Trophoblast cell (in vitro differentiated cells and primary cell): ENCODE results near the gene ZNF576.
A peak's percentile ranks its signal among the peaks of the same experiment; 100 is the strongest.

ENCODE experiments used
- DNase-seq, 2 donors: peaks; one replicate each; pipeline ENCODE4 v3.0.0-alpha.2; 2016
- H2AFZ ChIP-seq: 2 replicates; pipeline ENCODE4 v1.6.1; 2013; ENCODE audit warnings: low read length, moderate library complexity, mild to moderate bottlenecking; ENCODE audit not compliant: insufficient read depth, poor library complexity
- H2AK5ac ChIP-seq: 2 replicates; pipeline ENCODE4 v1.6.1; 2013; ENCODE audit warnings: mild to moderate bottlenecking, low read length
- H2BK120ac ChIP-seq: 2 replicates; pipeline ENCODE4 v1.6.1; 2013; ENCODE audit warnings: low read length, mild to moderate bottlenecking, moderate library complexity; ENCODE audit not compliant: insufficient read depth, poor library complexity
- H2BK12ac ChIP-seq: 2 replicates; pipeline ENCODE4 v1.6.1; 2013; ENCODE audit warnings: mild to moderate bottlenecking, low read length, moderate library complexity
- H2BK5ac ChIP-seq: 2 replicates; pipeline ENCODE4 v1.6.1; 2013; ENCODE audit warnings: low read length, low read depth, moderate library complexity, mild to moderate bottlenecking; ENCODE audit not compliant: poor library complexity
- H3K14ac ChIP-seq: 2 replicates; pipeline ENCODE4 v1.6.1; 2013; ENCODE audit warnings: mild to moderate bottlenecking, low read length
- H3K18ac ChIP-seq: 2 replicates; pipeline ENCODE4 v1.6.1; 2013; ENCODE audit warnings: mild to moderate bottlenecking, low read length
- H3K23ac ChIP-seq: 2 replicates; pipeline ENCODE4 v1.6.1; 2013; ENCODE audit warnings: low read length
- H3K27ac ChIP-seq: 2 replicates; pipeline ENCODE4 v1.5.1; 2013; ENCODE audit warnings: low read depth, mild to moderate bottlenecking, inconsistent platforms, low read length, moderate library complexity
- H3K27me3 ChIP-seq: 2 replicates; pipeline ENCODE4 v1.6.1; 2013; ENCODE audit warnings: inconsistent platforms, mild to moderate bottlenecking, low read length, moderate library complexity; ENCODE audit not compliant: insufficient read depth
- H3K36me3 ChIP-seq, 2 experiments: 1 replicate in 1 of 2; 2 replicates in 1 of 2; pipeline ENCODE4 v1.6.1; 2013; ENCODE audit warnings: low read length in 2 of 2, mild to moderate bottlenecking in 2 of 2, moderate library complexity in 1 of 2; ENCODE audit not compliant: insufficient read depth in 2 of 2, control insufficient read depth in 1 of 2
- H3K4ac ChIP-seq: 2 replicates; pipeline ENCODE4 v1.6.1; 2013; ENCODE audit warnings: low read depth, mild to moderate bottlenecking, low read length, moderate library complexity
- H3K4me1 ChIP-seq, 2 experiments: 1 replicate in 1 of 2; 2 replicates in 1 of 2; pipeline ENCODE4 v1.6.1; 2013; ENCODE audit warnings: low read length in 2 of 2, mild to moderate bottlenecking in 2 of 2, moderate library complexity in 1 of 2; ENCODE audit not compliant: insufficient read depth in 2 of 2, control insufficient read depth in 1 of 2
- H3K4me2 ChIP-seq: 2 replicates; pipeline ENCODE4 v1.6.1; 2013; ENCODE audit warnings: inconsistent platforms, mild to moderate bottlenecking, low read length, moderate library complexity
- H3K4me3 ChIP-seq: 2 replicates; pipeline ENCODE4 v1.5.1; 2013; ENCODE audit warnings: mild to moderate bottlenecking, low read depth, low read length, inconsistent platforms
- H3K79me1 ChIP-seq: one replicate; pipeline ENCODE4 v1.6.1; 2013; ENCODE audit warnings: low read length
- H3K79me2 ChIP-seq: 2 replicates; pipeline ENCODE4 v1.6.1; 2013; ENCODE audit warnings: low read length, mild to moderate bottlenecking; ENCODE audit not compliant: control insufficient read depth, insufficient read depth, poor library complexity
- H3K9ac ChIP-seq: 2 replicates; pipeline ENCODE4 v1.6.1; 2013; ENCODE audit warnings: mild to moderate bottlenecking, low read length
- H3K9me3 ChIP-seq: 2 replicates; pipeline ENCODE4 v1.6.1; 2013; ENCODE audit warnings: low read depth, mild to moderate bottlenecking, control low read depth, inconsistent platforms, low read length; ENCODE audit not compliant: insufficient read depth
- H4K12ac ChIP-seq: 2 replicates; pipeline ENCODE4 v1.6.1; 2013; ENCODE audit warnings: low read depth, mild to moderate bottlenecking, low read length, moderate library complexity
- H4K8ac ChIP-seq: 2 replicates; pipeline ENCODE4 v1.6.1; 2013; ENCODE audit warnings: low read depth, mild to moderate bottlenecking, low read length, moderate library complexity
- H4K91ac ChIP-seq: one replicate; pipeline ENCODE4 v1.6.1; 2013; ENCODE audit warnings: low read depth, mild to moderate bottlenecking, low read length, moderate library complexity
- WGBS: extraction: QIAGEN DNeasy Blood & Tissue Kit; methylation state at CpG from one replicate; pipeline ENCODE4 v1.1.7; 2013; ENCODE audit warnings: missing lambda C conversion rate; ENCODE audit not compliant: insufficient read length, insufficient coverage; ENCODE audit errors: extremely low coverage; 5-methylcytosine and 5-hydroxymethylcytosine counted together

Gene ZNF576

DNA sequence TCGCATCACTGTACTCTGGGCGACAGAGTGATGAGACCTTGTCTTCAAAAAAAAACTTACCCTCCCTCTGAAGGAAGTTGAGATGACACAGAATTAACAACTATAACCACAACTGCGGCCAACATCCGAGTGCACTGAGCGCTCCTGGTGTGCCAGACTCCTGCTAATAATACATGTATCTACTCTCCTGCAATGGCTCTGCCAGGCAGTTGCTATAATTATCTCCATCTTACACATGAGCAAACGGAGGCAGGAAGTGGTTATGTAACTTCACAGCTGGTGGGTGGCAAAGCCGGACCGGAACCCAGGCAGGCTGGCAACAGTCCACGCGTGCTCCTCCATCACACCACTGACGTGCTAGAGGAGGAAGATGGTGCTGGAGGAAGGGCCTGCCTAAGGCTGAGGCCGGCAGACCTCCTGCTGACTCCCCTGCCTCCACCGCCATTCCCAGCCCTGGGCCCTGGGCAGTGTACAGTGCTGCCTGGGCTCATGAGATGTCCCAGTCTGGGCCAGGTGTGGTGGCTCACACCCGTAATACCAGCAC lies 33.6 kb upstream of the ZNF576 start:
- no peaks in the 10 kb centered on the region for H3K27me3 ChIP-seq
- no peak overlapping the region for H3K4me2 ChIP-seq
- no peak overlapping the region for H2BK12ac ChIP-seq
- no peaks in the 10 kb centered on the region for H3K79me2 ChIP-seq
- H3K27ac ChIP-seq, result no peak overlapping the region
- H3K4me1 ChIP-seq, result no peaks in the 10 kb centered on the region
- no CpG with 5 or more reads among the region's 14 CpGs for WGBS
- no peak overlapping the region for H4K12ac ChIP-seq
- H3K36me3 ChIP-seq, result peaks cover 25 to 32% of the 10 kb centered on the region in 2 experiments
- H3K9me3 ChIP-seq, result no peaks in the 10 kb centered on the region
- H3K4ac ChIP-seq, result no peak overlapping the region
- no peak overlapping the region for H2BK120ac ChIP-seq
- no peak overlapping the region for H3K4me3 ChIP-seq
- no peak overlapping the region for H3K14ac ChIP-seq
- H4K8ac ChIP-seq, result no peak overlapping the region
- DNase-seq, result peak; percentile 44 to 54
- no peak overlapping the region for H2AFZ ChIP-seq
- no peak overlapping the region for H3K18ac ChIP-seq
- no peak overlapping the region for H2BK5ac ChIP-seq
- H2AK5ac ChIP-seq, result no peak overlapping the region
- no peak overlapping the region for H4K91ac ChIP-seq
- H3K23ac ChIP-seq, result no peak overlapping the region
- H3K9ac ChIP-seq, result no peak overlapping the region
- no peaks in the 10 kb centered on the region for H3K79me1 ChIP-seq

- WGBS, result no CpG with 5 or more reads among the region's 10 CpGs
Observed at GRCh38 chr19:43563816-43564457, 32.5 kb upstream of the ZNF576 start.

GRCh38 chr19:43564800-43565199 lies 31.6 kb upstream of the ZNF576 start:
- H2AFZ ChIP-seq, result no peak overlapping the region
- H4K8ac ChIP-seq, result no peak overlapping the region
- DNase-seq, result peak in 1 of 2 donors; percentile 34
- H3K4ac ChIP-seq, result no peak overlapping the region
- no peak overlapping the region for H3K4me3 ChIP-seq
- H3K4me2 ChIP-seq, result no peak overlapping the region
- no peaks in the 10 kb centered on the region for H3K4me1 ChIP-seq
- peaks cover 21 to 30% of the 10 kb centered on the region in 2 experiments for H3K36me3 ChIP-seq
- H3K18ac ChIP-seq, result no peak overlapping the region
- no peaks in the 10 kb centered on the region for H3K79me2 ChIP-seq
- no peak overlapping the region for H4K12ac ChIP-seq
- no peak overlapping the region for H4K91ac ChIP-seq
- H2BK5ac ChIP-seq, result no peak overlapping the region
- no CpG with 5 or more reads among the region's 9 CpGs for WGBS
- no peaks in the 10 kb centered on the region for H3K9me3 ChIP-seq
- no peaks in the 10 kb centered on the region for H3K27me3 ChIP-seq
- no peak overlapping the region for H2BK12ac ChIP-seq
- H3K14ac ChIP-seq, result no peak overlapping the region
- H2AK5ac ChIP-seq, result no peak overlapping the region
- no peaks in the 10 kb centered on the region for H3K79me1 ChIP-seq
- H3K27ac ChIP-seq, result no peak overlapping the region
- H3K9ac ChIP-seq, result no peak overlapping the region
- no peak overlapping the region for H3K23ac ChIP-seq
- no peak overlapping the region for H2BK120ac ChIP-seq

More at GRCh38 chr19:43563816-43564457, 32.5 kb upstream of the ZNF576 start:
- no peak for DNase-seq
- Histone ChIP-seq H3K23ac (no peak overlapping the region), H3K36me3 (peaks cover 22 to 30% of the 10 kb centered on the region in 2 experiments), H4K91ac (no peak overlapping the region), H4K12ac (no peak overlapping the region), H3K79me1 (no peaks in the 10 kb centered on the region), H2AK5ac (no peak overlapping the region), H3K79me2 (no peaks in the 10 kb centered on the region), H3K9me3 (no peaks in the 10 kb centered on the region), H3K4me1 (no peaks in the 10 kb centered on the region), H3K27me3 (no peaks in the 10 kb centered on the region), H3K4ac (no peak overlapping the region), H3K9ac (no peak overlapping the region), H2BK5ac (no peak overlapping the region), H2BK12ac (no peak overlapping the region), H3K27ac (no peak overlapping the region), H3K4me2 (no peak overlapping the region), H3K18ac (no peak overlapping the region), H2AFZ (no peak overlapping the region), H4K8ac (no peak overlapping the region), H3K14ac (no peak overlapping the region), H3K4me3 (no peak overlapping the region), H2BK120ac (no peak overlapping the region)

- Histone ChIP-seq H2BK120ac (no peak overlapping the region), H3K14ac (no peak overlapping the region), H3K18ac (no peak overlapping the region), H2AFZ (no peak overlapping the region), H4K8ac (no peak overlapping the region), H3K4me3 (no peak overlapping the region), H4K91ac (no peak overlapping the region), H3K9me3 (no peaks in the 10 kb centered on the region), H3K36me3 (peaks cover 2 to 9% of the 10 kb centered on the region in 2 experiments), H4K12ac (no peak overlapping the region), H3K4me1 (peaks cover 0 to 4% of the 10 kb centered on the region in 2 experiments), H3K27me3 (no peaks in the 10 kb centered on the region), H3K4ac (no peak overlapping the region), H2BK12ac (no peak overlapping the region), H3K79me2 (no peaks in the 10 kb centered on the region), H2AK5ac (no peak overlapping the region), H3K79me1 (no peaks in the 10 kb centered on the region), H3K4me2 (no peak overlapping the region), H2BK5ac (no peak overlapping the region), H3K9ac (no peak overlapping the region), H3K23ac (no peak overlapping the region), H3K27ac (no peak overlapping the region)
- no CpG with 5 or more reads among the region's 5 CpGs for WGBS
- DNase-seq, result no peak
Observed at GRCh38 chr19:43569657-43570056, 26.7 kb upstream of the ZNF576 start.
